Prostate gland (tissue), 2 donors: ENCODE data around the gene DAB1.

Source experiments
- CTCF ChIP-seq, 4 experiments: fragments of 200-600 bp in 2 of 4; fragments of 450-650 bp in 2 of 4; sonication (generic) in 2 of 4; IDR thresholded peaks; 1 replicate in 3 of 4; 2 replicates in 1 of 4; pipeline ENCODE4 v1.5.1; 2016 to 2019; ENCODE audit warnings: antibody characterized with exemption in 4 of 4, mild to moderate bottlenecking in 2 of 4, moderate library complexity in 2 of 4
- POLR2A ChIP-seq: fragments of 450-650 bp; IDR thresholded peaks from one replicate; pipeline ENCODE4 v1.6.1; 2016; ENCODE audit warnings: antibody characterized with exemption, mild to moderate bottlenecking

GRCh38 chr1:57384901-57385300, 39.0 kb downstream of the DAB1 start:
- TF ChIP-seq CTCF (IDR thresholded peaks at IDR 0.05) (no peak), POLR2A (no peak)
